ENCODE data around the gene TIGD2.

Gene TIGD2
- total RNA-seq, result 5.2 to 6.5 (median 5.8) reads per million in 3 donors

DNA sequence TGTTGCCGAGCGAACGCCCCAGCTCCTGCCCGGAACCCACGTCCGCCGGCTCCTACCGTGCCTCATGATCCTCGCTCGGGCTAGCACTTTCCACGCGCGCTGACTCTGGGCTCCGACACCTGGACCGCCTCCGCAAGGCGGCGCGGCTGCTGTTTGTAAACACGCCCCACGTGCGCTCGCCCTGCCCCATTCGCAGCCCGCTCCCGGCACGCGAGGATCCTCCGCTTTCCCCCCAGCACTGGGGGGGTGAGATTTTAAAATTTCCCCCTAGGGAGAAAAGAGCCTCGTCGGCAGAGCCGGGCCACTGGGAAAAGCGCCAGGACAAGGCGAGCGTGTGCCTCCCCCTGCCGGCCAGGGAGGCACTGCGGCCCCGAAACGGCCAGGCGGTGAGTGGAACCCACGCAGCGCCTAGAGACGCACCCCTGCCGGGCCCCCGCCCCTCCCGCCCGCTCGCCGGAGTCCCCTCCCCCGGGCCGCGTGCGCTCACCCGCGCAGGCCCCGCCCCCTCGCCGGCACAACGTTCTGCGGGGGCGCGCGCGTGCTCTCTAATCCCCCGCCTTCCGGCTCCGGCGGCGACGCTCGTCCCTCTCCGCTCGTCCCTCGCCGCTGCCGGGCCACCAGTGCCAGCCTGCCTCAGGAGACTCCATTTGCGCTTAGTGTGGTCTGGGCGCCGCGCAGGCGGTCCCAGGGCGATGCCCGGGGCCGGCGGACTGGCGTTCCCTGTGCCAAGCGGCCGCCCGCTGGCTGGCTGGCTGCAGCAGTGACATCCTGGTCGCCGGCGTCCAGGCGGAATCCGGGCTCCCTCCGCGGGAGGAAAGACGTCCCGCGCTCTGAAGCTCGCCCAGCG, at the start of gene TIGD2:
TSS of gene TIGD2 (plus strand) at position 548 of the 847 bp plus-strand sequence. CDS start 1,442 bp downstream, outside the sequence.
- no peaks in the 10 kb centered on the region for H3K36me3 ChIP-seq (ENCODE audit: control insufficient read depth, insufficient read depth, low read length)
- DNase-seq, result peak; percentile 78 to 79 (median 79)
- H3K27me3 ChIP-seq (replicated peaks; ENCODE audit: control insufficient read depth, insufficient read depth, low read length, poor library complexity, severe bottlenecking), result no peaks in the 10 kb centered on the region
- H3K4me1 ChIP-seq (ENCODE audit: control insufficient read depth, insufficient read depth, low read length, poor library complexity, severe bottlenecking), result peaks cover 6% of the 10 kb centered on the region
- H3K27ac ChIP-seq (ENCODE audit: insufficient read depth, low read length, poor library complexity, severe bottlenecking), result peak within 1 kb of the TSS; percentile 71
- H3K4me3 ChIP-seq (ENCODE audit: insufficient read depth, low read depth, low read length, poor library complexity, severe bottlenecking), result peak within 1 kb of the TSS; percentile 92
- no peaks in the 10 kb centered on the region for H3K9me3 ChIP-seq (ENCODE audit: control insufficient read depth, low read length)

DNA sequence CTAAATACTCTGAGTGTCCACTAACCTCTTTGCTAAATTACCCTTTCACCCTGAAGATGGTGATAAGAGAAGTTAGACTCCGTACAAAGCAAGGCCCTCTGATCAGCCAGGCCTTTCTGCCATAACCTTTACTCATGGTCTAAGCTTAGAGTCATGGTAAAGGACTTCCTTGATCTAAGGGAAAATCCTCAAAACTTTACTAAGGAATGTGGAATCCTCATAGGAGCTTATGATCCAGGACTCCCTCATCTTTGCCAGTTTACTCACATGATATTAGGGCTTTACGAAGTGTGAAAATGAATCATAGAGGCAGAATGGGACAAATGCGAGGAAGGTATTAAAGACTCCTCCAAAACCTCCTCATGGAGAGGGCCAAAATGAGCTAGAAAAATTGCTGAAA, 46.5 kb upstream of the TIGD2 start:
- H3K36me3 ChIP-seq (ENCODE audit: control insufficient read depth, insufficient read depth, low read length), result no peaks in the 10 kb centered on the region
- no peaks in the 10 kb centered on the region for H3K9me3 ChIP-seq (ENCODE audit: control insufficient read depth, low read length)
- H3K4me3 ChIP-seq (ENCODE audit: insufficient read depth, low read depth, low read length, poor library complexity, severe bottlenecking), result no peak overlapping the region
- H3K27me3 ChIP-seq (replicated peaks; ENCODE audit: control insufficient read depth, insufficient read depth, low read length, poor library complexity, severe bottlenecking), result no peaks in the 10 kb centered on the region
- no peak for DNase-seq
- H3K27ac ChIP-seq (ENCODE audit: insufficient read depth, low read length, poor library complexity, severe bottlenecking), result no peak overlapping the region
- H3K4me1 ChIP-seq (ENCODE audit: control insufficient read depth, insufficient read depth, low read length, poor library complexity, severe bottlenecking), result no peaks in the 10 kb centered on the region

DNA sequence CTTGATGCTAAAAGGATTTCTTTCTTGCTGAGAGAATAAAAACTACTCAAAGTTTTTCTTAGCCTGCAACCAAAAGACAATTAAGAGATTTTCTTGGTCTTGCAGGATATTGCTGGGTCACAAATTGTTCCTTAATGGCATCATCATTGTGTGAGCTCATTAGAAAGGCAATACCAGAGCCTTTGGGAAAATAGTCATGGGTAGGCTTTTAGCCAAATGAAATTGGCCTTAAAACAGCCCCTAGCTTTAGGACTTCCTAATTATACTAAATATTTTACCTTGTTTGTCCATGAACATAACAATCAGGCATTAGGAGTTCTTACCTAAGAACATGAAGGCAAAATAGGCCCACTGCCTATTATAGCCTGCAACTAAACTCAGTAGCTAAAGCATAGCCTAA, 43.9 kb upstream of the TIGD2 start:
- no peak for DNase-seq
- H3K36me3 ChIP-seq (ENCODE audit: control insufficient read depth, insufficient read depth, low read length), result no peaks in the 10 kb centered on the region

DNA sequence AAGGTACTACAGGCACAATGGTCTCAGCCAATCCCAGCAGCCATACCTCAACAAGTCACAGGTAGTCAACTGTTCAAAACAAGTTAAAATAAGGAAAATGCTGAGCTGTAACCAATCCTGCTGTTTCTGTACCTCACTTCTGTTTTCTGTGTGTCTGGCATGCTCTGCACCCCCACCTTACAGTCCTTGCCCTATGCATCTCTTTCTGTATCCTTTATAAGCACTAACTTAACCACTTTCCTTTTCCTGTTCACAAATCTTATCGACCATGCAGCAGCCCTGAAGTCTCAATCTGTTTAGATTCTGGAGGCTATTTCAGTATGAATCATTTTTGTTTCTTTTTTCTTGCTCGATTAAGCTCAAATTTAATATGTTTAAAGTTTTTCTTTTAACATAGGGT, 41.9 kb upstream of the TIGD2 start:
- DNase-seq, result no peak
- no peaks in the 10 kb centered on the region for H3K9me3 ChIP-seq (ENCODE audit: control insufficient read depth, low read length)
- no peaks in the 10 kb centered on the region for H3K36me3 ChIP-seq (ENCODE audit: control insufficient read depth, insufficient read depth, low read length)
- H3K27me3 ChIP-seq (replicated peaks; ENCODE audit: control insufficient read depth, insufficient read depth, low read length, poor library complexity, severe bottlenecking), result no peaks in the 10 kb centered on the region
- H3K4me1 ChIP-seq (ENCODE audit: control insufficient read depth, insufficient read depth, low read length, poor library complexity, severe bottlenecking), result no peaks in the 10 kb centered on the region
- H3K4me3 ChIP-seq (ENCODE audit: insufficient read depth, low read depth, low read length, poor library complexity, severe bottlenecking), result no peak overlapping the region
- H3K27ac ChIP-seq (ENCODE audit: insufficient read depth, low read length, poor library complexity, severe bottlenecking), result no peak overlapping the region

More for the DNA sequence above, 43.9 kb upstream of the TIGD2 start:
- Histone ChIP-seq H3K27me3 (replicated peaks; ENCODE audit: control insufficient read depth, insufficient read depth, low read length, poor library complexity, severe bottlenecking) (no peaks in the 10 kb centered on the region), H3K27ac (ENCODE audit: insufficient read depth, low read length, poor library complexity, severe bottlenecking) (no peak overlapping the region), H3K4me3 (ENCODE audit: insufficient read depth, low read depth, low read length, poor library complexity, severe bottlenecking) (no peak overlapping the region), H3K4me1 (ENCODE audit: control insufficient read depth, insufficient read depth, low read length, poor library complexity, severe bottlenecking) (no peaks in the 10 kb centered on the region), H3K9me3 (ENCODE audit: control insufficient read depth, low read length) (no peaks in the 10 kb centered on the region)

DNA sequence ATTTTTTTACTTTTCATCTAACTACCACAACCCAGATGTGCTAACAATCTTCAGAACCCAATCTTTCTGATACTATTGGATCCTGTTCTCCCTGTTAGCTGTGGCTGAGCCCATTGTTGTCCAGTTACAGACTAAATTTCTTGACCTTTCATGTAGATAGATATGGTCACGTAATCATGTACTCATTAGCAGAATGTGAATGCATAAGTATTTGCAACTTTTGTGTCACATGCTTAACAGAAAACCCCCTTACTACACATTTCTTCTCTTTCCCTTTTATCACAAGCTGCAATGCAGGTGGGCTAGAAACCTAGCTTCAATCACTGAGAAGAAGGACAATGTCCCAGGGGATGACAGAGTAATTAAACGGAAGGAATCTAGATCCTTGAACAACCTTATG, 41.3 kb upstream of the TIGD2 start:
- H3K27me3 ChIP-seq (replicated peaks; ENCODE audit: control insufficient read depth, insufficient read depth, low read length, poor library complexity, severe bottlenecking), result no peaks in the 10 kb centered on the region
- no peak overlapping the region for H3K27ac ChIP-seq (ENCODE audit: insufficient read depth, low read length, poor library complexity, severe bottlenecking)
- H3K4me1 ChIP-seq (ENCODE audit: control insufficient read depth, insufficient read depth, low read length, poor library complexity, severe bottlenecking), result no peaks in the 10 kb centered on the region
- H3K9me3 ChIP-seq (ENCODE audit: control insufficient read depth, low read length), result no peaks in the 10 kb centered on the region
- H3K4me3 ChIP-seq (ENCODE audit: insufficient read depth, low read depth, low read length, poor library complexity, severe bottlenecking), result no peak overlapping the region
- DNase-seq, result no peak
- H3K36me3 ChIP-seq (ENCODE audit: control insufficient read depth, insufficient read depth, low read length), result no peaks in the 10 kb centered on the region

DNA sequence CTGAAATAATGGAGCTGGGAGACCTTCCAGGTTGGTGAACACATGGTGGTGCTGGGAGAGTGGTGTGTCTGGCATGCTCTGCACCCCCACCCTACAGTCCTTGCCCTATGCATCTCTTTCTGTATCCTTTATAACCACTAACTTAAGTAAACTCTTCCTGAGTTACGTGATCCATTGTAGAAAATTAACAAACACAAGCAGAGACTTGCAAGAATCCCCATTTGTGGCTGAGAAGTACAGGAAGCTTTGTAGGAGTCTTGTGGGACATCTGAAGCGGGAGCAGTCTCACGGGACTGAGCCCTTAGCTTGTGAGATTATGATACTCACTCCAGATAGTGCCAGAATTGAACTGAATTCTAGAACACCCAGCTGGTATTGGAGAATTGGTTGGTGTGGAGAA, 40.0 kb upstream of the TIGD2 start:
- no peak for DNase-seq
- Histone ChIP-seq H3K4me1 (ENCODE audit: control insufficient read depth, insufficient read depth, low read length, poor library complexity, severe bottlenecking) (no peaks in the 10 kb centered on the region), H3K27me3 (replicated peaks; ENCODE audit: control insufficient read depth, insufficient read depth, low read length, poor library complexity, severe bottlenecking) (no peaks in the 10 kb centered on the region), H3K9me3 (ENCODE audit: control insufficient read depth, low read length) (no peaks in the 10 kb centered on the region), H3K36me3 (ENCODE audit: control insufficient read depth, insufficient read depth, low read length) (no peaks in the 10 kb centered on the region), H3K27ac (ENCODE audit: insufficient read depth, low read length, poor library complexity, severe bottlenecking) (no peak overlapping the region), H3K4me3 (ENCODE audit: insufficient read depth, low read depth, low read length, poor library complexity, severe bottlenecking) (no peak overlapping the region)

DNA sequence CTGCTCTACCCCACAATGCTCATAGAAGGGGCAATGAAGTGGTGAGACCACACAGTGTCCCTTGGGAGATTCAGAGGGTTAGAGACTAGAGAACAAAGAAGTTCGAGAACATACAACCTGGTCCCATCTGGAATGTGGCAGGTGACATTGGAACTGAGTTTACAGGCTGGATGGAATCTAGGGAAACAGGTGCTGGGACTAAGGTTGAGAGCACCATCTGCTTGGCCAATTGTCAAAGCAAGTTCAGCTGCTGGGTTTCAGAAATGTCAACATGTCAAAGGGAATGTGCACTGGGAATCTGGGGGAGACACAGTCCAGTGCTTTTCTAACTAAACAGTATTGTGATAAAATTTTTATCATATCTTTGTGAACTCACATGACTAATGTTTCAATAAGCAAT, 38.4 kb upstream of the TIGD2 start:
- no peak for DNase-seq
- H3K27ac ChIP-seq (ENCODE audit: insufficient read depth, low read length, poor library complexity, severe bottlenecking), result no peak overlapping the region
- no peaks in the 10 kb centered on the region for H3K36me3 ChIP-seq (ENCODE audit: control insufficient read depth, insufficient read depth, low read length)
- no peaks in the 10 kb centered on the region for H3K27me3 ChIP-seq (replicated peaks; ENCODE audit: control insufficient read depth, insufficient read depth, low read length, poor library complexity, severe bottlenecking)
- H3K9me3 ChIP-seq (ENCODE audit: control insufficient read depth, low read length), result no peaks in the 10 kb centered on the region
- no peak overlapping the region for H3K4me3 ChIP-seq (ENCODE audit: insufficient read depth, low read depth, low read length, poor library complexity, severe bottlenecking)
- no peaks in the 10 kb centered on the region for H3K4me1 ChIP-seq (ENCODE audit: control insufficient read depth, insufficient read depth, low read length, poor library complexity, severe bottlenecking)

DNA sequence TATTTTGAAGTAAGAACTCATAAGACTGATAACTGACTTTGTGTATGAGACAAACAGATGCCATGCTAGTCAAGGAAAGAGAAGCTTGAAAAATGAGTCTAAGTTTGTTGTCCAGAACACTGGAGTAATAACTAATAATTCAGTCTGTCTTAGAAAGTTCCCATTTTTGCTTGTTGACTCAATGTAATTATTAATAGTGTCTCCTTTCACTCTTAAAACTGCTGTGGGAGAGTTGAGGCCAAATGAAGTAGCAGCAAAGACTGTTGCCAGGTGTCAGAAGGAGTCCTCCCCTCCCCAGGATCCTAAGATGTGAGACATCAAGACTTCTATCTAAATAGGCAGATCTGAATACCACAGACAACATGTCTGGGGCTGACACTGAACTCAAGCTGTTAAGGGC, 33.6 kb upstream of the TIGD2 start:
- Histone ChIP-seq H3K4me3 (ENCODE audit: insufficient read depth, low read depth, low read length, poor library complexity, severe bottlenecking) (no peak overlapping the region), H3K27ac (ENCODE audit: insufficient read depth, low read length, poor library complexity, severe bottlenecking) (no peak overlapping the region), H3K27me3 (replicated peaks; ENCODE audit: control insufficient read depth, insufficient read depth, low read length, poor library complexity, severe bottlenecking) (no peaks in the 10 kb centered on the region), H3K4me1 (ENCODE audit: control insufficient read depth, insufficient read depth, low read length, poor library complexity, severe bottlenecking) (no peaks in the 10 kb centered on the region), H3K9me3 (ENCODE audit: control insufficient read depth, low read length) (peaks cover 3% of the 10 kb centered on the region), H3K36me3 (ENCODE audit: control insufficient read depth, insufficient read depth, low read length) (no peaks in the 10 kb centered on the region)
- DNase-seq, result no peak

DNA sequence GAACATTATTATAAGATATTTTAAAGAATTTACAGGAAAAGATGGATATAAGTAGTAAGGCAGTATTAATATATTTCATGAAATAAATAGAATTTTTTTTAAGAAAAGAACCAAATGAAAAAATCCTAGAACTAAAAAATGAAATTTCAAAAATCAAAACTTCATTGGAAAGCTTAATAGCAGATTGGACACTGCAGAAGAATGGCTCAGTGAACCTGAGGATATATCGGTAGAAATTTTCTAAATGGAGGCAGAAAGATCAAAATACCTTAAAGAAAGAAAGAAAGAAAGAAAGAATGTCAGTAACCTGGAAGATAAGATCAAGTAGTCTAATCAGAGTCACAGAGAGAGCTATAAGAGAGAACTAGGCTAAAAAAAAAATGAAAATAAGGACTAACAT, 33.0 kb upstream of the TIGD2 start:
- H3K9me3 ChIP-seq (ENCODE audit: control insufficient read depth, low read length), result peaks cover 3% of the 10 kb centered on the region
- no peak overlapping the region for H3K4me3 ChIP-seq (ENCODE audit: insufficient read depth, low read depth, low read length, poor library complexity, severe bottlenecking)
- no peaks in the 10 kb centered on the region for H3K4me1 ChIP-seq (ENCODE audit: control insufficient read depth, insufficient read depth, low read length, poor library complexity, severe bottlenecking)
- no peaks in the 10 kb centered on the region for H3K36me3 ChIP-seq (ENCODE audit: control insufficient read depth, insufficient read depth, low read length)
- H3K27me3 ChIP-seq (replicated peaks; ENCODE audit: control insufficient read depth, insufficient read depth, low read length, poor library complexity, severe bottlenecking), result no peaks in the 10 kb centered on the region
- DNase-seq, result no peak
- H3K27ac ChIP-seq (ENCODE audit: insufficient read depth, low read length, poor library complexity, severe bottlenecking), result no peak overlapping the region

DNA sequence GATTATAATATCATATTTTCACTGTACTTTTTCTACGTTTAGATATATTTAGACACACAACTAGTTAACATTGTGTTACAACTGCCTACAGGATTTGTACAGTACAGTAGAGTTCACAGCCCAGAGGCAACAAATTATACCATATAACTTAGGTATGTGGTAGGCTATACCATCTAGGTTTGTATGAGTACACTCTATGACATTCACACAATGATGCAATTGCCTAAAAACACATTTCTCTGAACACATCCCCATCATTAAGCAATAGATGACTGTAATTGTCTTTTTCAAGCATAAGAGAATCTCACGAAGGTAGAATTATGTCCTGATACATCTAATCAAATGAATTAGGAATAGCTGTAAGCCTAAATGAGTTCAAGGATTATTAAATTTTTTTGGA, 12.3 kb upstream of the TIGD2 start:
- Histone ChIP-seq H3K27me3 (replicated peaks; ENCODE audit: control insufficient read depth, insufficient read depth, low read length, poor library complexity, severe bottlenecking) (no peaks in the 10 kb centered on the region), H3K4me1 (ENCODE audit: control insufficient read depth, insufficient read depth, low read length, poor library complexity, severe bottlenecking) (no peaks in the 10 kb centered on the region), H3K27ac (ENCODE audit: insufficient read depth, low read length, poor library complexity, severe bottlenecking) (no peak overlapping the region), H3K36me3 (ENCODE audit: control insufficient read depth, insufficient read depth, low read length) (no peaks in the 10 kb centered on the region), H3K9me3 (ENCODE audit: control insufficient read depth, low read length) (no peaks in the 10 kb centered on the region), H3K4me3 (ENCODE audit: insufficient read depth, low read depth, low read length, poor library complexity, severe bottlenecking) (no peak overlapping the region)
- no peak for DNase-seq

Measured in effector memory CD4-positive, alpha-beta T cell (primary cell).